DND-41 (cell line): ENCODE results near the gene RASSF7.

Experiments used
- EZH2 ChIP-seq: IDR thresholded peaks from 3 replicates; pipeline ENCODE4 v1.6.1; 2012; ENCODE audit warnings: borderline replicate concordance, low read depth, mild to moderate bottlenecking, moderate library complexity, low read length, inconsistent platforms; ENCODE audit not compliant: severe bottlenecking
- TF ChIP-seq, protein P1 (sequence below): IDR thresholded peaks from 2 replicates; pipeline ENCODE4 v1.5.1; 2012; ENCODE audit warnings: borderline replicate concordance, low read length, moderate library complexity, mild to moderate bottlenecking; ENCODE audit not compliant: poor library complexity, severe bottlenecking; ENCODE audit errors: extremely low read depth

DNA sequence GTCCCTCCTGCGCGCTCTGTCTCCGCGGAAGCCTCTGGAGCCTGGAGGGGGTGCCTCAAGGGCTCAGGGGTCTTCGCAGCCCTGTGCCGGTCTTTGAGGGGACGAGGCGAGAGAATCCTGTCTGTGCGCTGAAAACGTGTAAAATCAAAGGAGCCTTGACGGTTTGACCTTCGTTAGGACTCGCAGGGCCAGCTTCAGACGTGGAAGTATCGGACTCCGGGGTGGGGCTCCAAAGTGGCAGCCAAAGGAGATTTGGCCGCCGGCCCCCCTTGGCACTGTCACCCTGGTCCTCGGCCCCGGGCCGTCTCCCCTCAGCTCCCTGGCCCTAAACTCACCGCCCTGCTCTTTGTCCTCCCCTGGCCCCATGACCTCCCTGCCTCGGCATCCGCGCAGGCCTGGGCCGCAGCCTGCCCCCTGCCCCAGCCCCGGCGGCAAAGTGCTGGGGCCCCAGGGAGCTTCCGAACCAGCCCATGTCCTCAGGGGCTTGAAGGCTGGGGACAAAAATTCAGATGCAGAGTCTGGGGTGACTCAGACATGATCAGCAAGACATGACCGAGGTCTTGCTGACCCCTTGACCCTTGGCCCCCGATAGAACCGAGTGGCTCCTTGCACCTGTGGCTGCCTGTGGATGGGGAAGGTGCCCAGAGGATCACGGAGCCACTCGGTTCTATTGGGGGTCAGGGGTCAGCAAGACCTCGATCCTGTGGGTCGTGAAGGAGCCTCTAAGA lies 8.6 kb downstream of the RASSF7 start:
- TF ChIP-seq, protein P1, sequence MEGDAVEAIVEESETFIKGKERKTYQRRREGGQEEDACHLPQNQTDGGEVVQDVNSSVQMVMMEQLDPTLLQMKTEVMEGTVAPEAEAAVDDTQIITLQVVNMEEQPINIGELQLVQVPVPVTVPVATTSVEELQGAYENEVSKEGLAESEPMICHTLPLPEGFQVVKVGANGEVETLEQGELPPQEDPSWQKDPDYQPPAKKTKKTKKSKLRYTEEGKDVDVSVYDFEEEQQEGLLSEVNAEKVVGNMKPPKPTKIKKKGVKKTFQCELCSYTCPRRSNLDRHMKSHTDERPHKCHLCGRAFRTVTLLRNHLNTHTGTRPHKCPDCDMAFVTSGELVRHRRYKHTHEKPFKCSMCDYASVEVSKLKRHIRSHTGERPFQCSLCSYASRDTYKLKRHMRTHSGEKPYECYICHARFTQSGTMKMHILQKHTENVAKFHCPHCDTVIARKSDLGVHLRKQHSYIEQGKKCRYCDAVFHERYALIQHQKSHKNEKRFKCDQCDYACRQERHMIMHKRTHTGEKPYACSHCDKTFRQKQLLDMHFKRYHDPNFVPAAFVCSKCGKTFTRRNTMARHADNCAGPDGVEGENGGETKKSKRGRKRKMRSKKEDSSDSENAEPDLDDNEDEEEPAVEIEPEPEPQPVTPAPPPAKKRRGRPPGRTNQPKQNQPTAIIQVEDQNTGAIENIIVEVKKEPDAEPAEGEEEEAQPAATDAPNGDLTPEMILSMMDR = no peak
- TF ChIP-seq EZH2 = no peak
